WERI-Rb-1 (cell line): Measurements from ENCODE around the gene USB1.

Source experiments
- DNase-seq: peaks from one replicate; pipeline ENCODE4 v3.0.0-alpha.2; 2020
- H3K27ac ChIP-seq: fragments of 250-450 bp; sonication (Bioruptor Pico); 2 replicates; pipeline ENCODE4 v1.5.1; 2020; ENCODE audit warnings: mild to moderate bottlenecking, moderate library complexity
- H3K27me3 ChIP-seq: fragments of 250-450 bp; sonication (Bioruptor Pico); 2 replicates; pipeline ENCODE4 v1.5.1; 2021; ENCODE audit warnings: mild to moderate bottlenecking, low read depth, moderate library complexity; ENCODE audit not compliant: insufficient read depth, severe bottlenecking
- H3K36me3 ChIP-seq: fragments of 250-450 bp; sonication (Bioruptor Pico); 2 replicates; pipeline ENCODE4 v1.5.1; 2020; ENCODE audit warnings: mild to moderate bottlenecking, moderate library complexity
- H3K4me3 ChIP-seq: 2 replicates; pipeline ENCODE4 v1.5.1; 2011; ENCODE audit warnings: low read depth, mild to moderate bottlenecking, control low read depth, low read length
- H3K9me3 ChIP-seq: fragments of 250-450 bp; sonication (Bioruptor Pico); 2 replicates; pipeline ENCODE4 v1.5.1; 2021; ENCODE audit warnings: mild to moderate bottlenecking, moderate library complexity; ENCODE audit not compliant: severe bottlenecking
- CTCF ChIP-seq: IDR thresholded peaks from 2 replicates; pipeline ENCODE4 v1.5.1; 2011; ENCODE audit warnings: low read depth, mild to moderate bottlenecking, control low read depth, inconsistent platforms, low read length

Gene USB1

GRCh38 chr16:57993438-57993837, 7.8 kb upstream of the USB1 start:
- Histone ChIP-seq H3K27ac (no peak overlapping the region), H3K9me3 (no peaks in the 10 kb centered on the region), H3K4me3 (no peak overlapping the region), H3K36me3 (peaks cover 9% of the 10 kb centered on the region), H3K27me3 (no peaks in the 10 kb centered on the region)
- DNase-seq = no peak
- no peak for TF ChIP-seq CTCF

- Histone ChIP-seq H3K27me3 (no peaks in the 10 kb centered on the region), H3K4me3 (no peak overlapping the region), H3K36me3 (peaks cover 9% of the 10 kb centered on the region), H3K9me3 (no peaks in the 10 kb centered on the region), H3K27ac (no peak overlapping the region)
- no peak for TF ChIP-seq CTCF
- no peak for DNase-seq
Observed at GRCh38 chr16:57993897-57994296, 7.3 kb upstream of the USB1 start.

- H3K9me3 ChIP-seq = no peaks in the 10 kb centered on the region
- no peak for DNase-seq
- peaks cover 9% of the 10 kb centered on the region for H3K36me3 ChIP-seq
- H3K4me3 ChIP-seq = no peak overlapping the region
- TF ChIP-seq CTCF = no peak
- H3K27me3 ChIP-seq = no peaks in the 10 kb centered on the region
- peak overlapping the region; percentile 12; the same call in 1 of the 2 replicates for H3K27ac ChIP-seq
Observed at GRCh38 chr16:57994361-57994760, 6.8 kb upstream of the USB1 start.

- Histone ChIP-seq H3K27me3 (no peaks in the 10 kb centered on the region), H3K4me3 (no peak overlapping the region), H3K27ac (peak overlapping the region; percentile 12; the same call in 1 of the 2 replicates), H3K9me3 (no peaks in the 10 kb centered on the region), H3K36me3 (peaks cover 9% of the 10 kb centered on the region)
- DNase-seq = peak; percentile 77
- TF ChIP-seq CTCF = peak; percentile 84
Observed at GRCh38 chr16:57994778-57995177, 6.4 kb upstream of the USB1 start.

GRCh38 chr16:57995721-57996405, 5.3 kb upstream of the USB1 start:
- Histone ChIP-seq H3K27me3 (no peaks in the 10 kb centered on the region), H3K36me3 (peaks cover 9% of the 10 kb centered on the region), H3K9me3 (no peaks in the 10 kb centered on the region), H3K4me3 (no peak overlapping the region), H3K27ac (no peak overlapping the region)
- TF ChIP-seq CTCF = no peak
- no peak for DNase-seq
